GM21515 (cell line): Measurements from ENCODE around the gene SNX3.
A peak's percentile ranks its signal among the peaks of the same experiment; 100 is the strongest.
"Not testable (repeated sequence)": the region's sequence is repeated elsewhere in the genome, so short reads cannot be mapped to it uniquely, and the experiment has no call there.

Experiments
- ATAC-seq: cut with Tn5 transposase; IDR thresholded peaks from one replicate; pipeline ENCODE4 v1.9.1; 2021; ENCODE audit not compliant: unreplicated experiment

Gene SNX3

DNA sequence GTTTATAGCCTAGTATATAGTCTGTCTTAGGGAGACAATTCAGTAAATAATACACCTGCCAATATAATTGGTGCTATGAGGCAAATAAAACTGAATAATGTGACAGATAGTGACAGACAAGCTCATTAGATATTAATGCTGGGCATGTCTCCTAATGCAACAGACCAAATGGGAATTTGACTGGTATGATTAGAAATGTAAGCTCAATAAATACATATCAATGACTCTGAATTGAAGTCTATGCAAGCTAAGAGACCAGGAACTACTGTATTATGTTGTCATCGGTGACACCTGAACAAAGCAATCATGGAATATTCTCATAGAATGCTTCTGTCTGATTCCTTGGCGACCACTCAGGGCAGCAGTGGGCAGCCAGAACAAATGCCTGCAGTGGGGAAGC lies 2.5 kb upstream of the SNX3 start:
- ATAC-seq: no peak

- ATAC-seq: peak; percentile 11
Measured at GRCh38 chr6:108260126-108260808, 573 bp downstream of the SNX3 start.

GRCh38 chr6:108254433-108255410 lies 6.1 kb downstream of the SNX3 start:
- no peak for ATAC-seq

- no peak for ATAC-seq
Measured at GRCh38 chr6:108253241-108253640, 7.6 kb downstream of the SNX3 start.

DNA sequence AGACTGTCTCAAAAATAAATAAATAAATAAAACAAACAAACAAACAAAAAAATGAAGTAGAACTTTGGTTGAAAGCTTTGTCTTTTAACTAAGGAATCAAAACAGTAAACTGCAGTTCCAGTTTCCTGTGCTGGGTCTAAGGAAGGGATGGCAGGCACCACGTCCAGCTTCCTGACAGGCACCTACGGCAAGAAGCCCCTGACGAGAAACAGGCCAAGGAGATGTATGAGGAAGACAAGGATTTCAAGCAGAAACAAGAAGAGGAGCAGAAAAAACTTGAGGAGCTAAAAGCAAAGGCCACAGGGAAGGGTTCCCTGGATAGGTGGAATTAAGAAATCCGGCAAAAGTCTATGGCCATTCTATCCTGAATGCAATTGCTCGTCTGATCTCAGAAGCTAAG lies 8.8 kb downstream of the SNX3 start:
- no peak for ATAC-seq

GRCh38 chr6:108251252-108251651 lies 9.6 kb downstream of the SNX3 start:
- no peak for ATAC-seq

DNA sequence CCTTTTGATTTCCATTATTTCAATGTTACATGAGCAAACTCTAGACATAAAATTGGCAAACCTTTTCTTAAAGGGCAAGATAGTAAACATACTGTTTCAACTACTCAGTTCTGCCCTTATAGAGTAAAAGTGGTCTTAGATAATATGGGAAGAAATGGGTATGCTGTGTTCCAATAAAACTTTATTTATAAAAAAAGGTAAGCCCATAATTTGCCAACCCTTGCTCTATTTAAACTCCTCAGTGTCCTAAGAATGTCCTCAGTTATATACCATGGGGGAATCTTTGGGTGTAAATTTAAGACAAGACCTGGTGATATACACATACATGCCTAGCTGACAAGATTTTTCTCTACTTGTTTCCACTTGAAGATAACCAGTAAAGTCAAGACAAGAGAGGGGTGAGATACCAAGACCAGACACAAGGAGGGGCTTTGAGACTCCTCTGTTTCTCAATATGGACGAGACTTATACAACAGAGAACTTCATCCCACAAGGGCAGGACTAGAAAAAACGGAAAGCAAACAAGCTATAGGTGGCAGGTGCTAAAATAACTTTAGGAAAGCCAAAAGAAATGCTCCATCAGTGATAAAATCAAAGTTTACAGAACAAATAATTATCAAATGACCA lies 10.5 kb downstream of the SNX3 start:
- ATAC-seq: no peak

- ATAC-seq: no peak
Measured at GRCh38 chr6:108247965-108248536, 12.8 kb downstream of the SNX3 start.

GRCh38 chr6:108245095-108245494 lies 15.7 kb downstream of the SNX3 start:
- ATAC-seq: not testable (repeated sequence)

DNA sequence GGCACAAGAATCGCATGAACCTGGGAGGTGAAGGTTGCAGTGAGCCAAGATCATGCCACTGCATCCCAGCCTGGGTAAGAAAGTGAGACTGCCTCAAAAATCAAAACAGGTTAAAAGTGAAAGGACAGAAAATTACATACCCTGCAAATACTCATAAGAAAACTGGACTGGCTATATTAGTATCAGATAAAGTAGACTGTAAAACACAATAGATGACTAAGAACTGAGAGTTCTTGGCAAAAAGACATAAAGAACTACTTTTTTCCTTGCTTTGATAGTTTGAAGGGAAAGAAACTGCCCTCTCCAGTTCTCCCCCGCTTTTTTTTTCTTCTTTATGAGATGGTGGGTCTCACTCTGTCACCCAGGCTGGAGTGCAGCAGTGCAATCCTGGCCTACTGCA lies 17.0 kb downstream of the SNX3 start:
- no peak for ATAC-seq

GRCh38 chr6:108242721-108243120 lies 18.1 kb downstream of the SNX3 start:
- no peak for ATAC-seq

GRCh38 chr6:108242259-108242658 lies 18.6 kb downstream of the SNX3 start:
- no peak for ATAC-seq

GRCh38 chr6:108238322-108238721 lies 22.5 kb downstream of the SNX3 start:
- no peak for ATAC-seq

- no peak for ATAC-seq
Measured at GRCh38 chr6:108236791-108237190, 24.0 kb downstream of the SNX3 start.

DNA sequence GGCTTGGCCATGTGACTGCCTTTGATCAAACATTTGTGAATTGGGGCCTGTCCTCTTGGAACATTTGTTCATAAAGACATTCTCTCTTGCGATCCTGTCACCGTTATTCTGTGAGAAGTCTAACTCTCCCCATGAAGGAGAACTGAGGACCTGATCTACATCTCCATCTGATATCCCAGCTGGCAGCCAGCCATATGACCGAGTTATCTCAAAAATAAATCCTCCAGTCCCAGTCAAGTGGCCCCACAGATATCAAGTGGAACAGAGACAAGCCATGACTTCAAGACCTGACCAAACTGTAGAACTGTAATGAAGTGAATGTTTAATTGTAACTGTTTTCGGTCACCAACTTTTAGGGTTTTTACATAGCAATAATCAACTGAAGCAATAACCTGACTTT lies 25.7 kb downstream of the SNX3 start:
- ATAC-seq: no peak

- ATAC-seq: no peak
Measured at GRCh38 chr6:108228416-108228815, 32.4 kb downstream of the SNX3 start.

DNA sequence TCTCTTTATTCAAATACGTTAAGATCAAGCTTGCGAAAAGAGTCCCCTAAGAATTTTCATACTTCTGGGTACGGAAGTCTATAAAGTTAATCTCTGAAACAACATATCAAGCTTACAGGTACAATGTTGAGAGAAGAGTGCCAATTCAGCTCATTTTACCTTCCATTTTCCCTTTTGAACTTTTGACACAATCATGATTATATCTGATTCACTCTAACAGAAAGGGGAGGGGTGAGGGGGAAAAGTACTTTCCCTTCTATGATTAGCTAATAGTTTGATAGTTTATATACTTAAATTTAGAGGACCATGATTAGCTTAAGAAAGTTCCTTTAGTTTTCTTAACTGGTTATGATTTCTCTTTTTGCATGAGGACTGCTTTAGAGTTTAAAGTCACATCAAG lies 33.5 kb downstream of the SNX3 start:
- ATAC-seq: no peak

- no peak for ATAC-seq
Measured at GRCh38 chr6:108222504-108222903, 38.3 kb downstream of the SNX3 start.

DNA sequence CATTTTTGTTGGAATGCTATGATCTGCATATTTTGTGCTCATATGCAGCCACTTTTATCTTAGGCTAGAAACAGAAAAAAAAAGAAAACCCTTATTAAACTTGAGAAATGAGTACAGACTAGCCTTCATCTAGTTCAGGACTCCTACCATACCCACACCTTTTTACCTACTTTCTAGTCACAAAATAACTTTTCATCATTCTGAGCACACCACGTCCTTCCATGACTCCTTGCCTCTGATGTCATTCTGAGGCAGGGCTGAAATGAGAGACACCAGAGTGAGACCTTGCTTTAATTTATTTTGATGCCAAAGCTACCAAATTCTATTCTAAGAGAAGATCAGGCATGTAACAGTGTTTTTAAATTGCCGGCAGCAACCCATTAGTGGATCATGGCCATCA lies 38.8 kb downstream of the SNX3 start:
- no peak for ATAC-seq

DNA sequence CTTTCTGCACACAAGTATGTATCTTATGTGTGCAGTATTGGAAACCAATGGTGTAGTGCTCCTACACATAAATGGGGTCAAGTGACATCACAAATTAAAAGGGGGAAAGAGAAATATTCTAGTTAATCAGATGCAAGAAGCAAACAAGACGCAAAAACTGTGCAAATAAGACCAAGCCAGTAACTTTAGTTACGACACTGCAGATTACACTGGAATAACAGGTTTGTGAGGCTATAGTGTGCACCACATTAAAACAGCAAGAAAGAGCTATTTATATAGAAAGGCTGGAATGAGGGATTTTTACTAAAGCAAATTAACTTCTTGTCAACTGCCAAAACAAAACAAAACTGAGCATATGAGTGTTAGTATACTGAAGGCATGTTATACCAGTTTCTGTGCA lies 49.2 kb downstream of the SNX3 start:
- no peak for ATAC-seq

GRCh38 chr6:108210556-108210955 lies 50.3 kb downstream of the SNX3 start:
- ATAC-seq: no peak
